Peyer's patch (tissue), 4 donors: ENCODE results near the gene SNAPIN.

Experiments
- POLR2A ChIP-seq, 2 donors: fragments of 450-650 bp; IDR thresholded peaks; one replicate each; pipeline ENCODE4 v1.5.1; 2017; ENCODE audit warnings: antibody characterized with exemption in 2 of 2, mild to moderate bottlenecking in 2 of 2, moderate library complexity in 2 of 2
- TF ChIP-seq, protein P1 (sequence below), 6 experiments: fragments of 450-650 bp in 4 of 6; fragments of 200-600 bp in 2 of 6; sonication (generic) in 1 of 6; IDR thresholded peaks; one replicate each; pipeline ENCODE4 v1.5.1; 2017 to 2019; ENCODE audit warnings: antibody characterized with exemption in 6 of 6, mild to moderate bottlenecking in 3 of 6, moderate library complexity in 1 of 6

GRCh38 chr1:153629343-153629665 is 29.2 kb upstream of the SNAPIN start:
- TF ChIP-seq, protein P1, sequence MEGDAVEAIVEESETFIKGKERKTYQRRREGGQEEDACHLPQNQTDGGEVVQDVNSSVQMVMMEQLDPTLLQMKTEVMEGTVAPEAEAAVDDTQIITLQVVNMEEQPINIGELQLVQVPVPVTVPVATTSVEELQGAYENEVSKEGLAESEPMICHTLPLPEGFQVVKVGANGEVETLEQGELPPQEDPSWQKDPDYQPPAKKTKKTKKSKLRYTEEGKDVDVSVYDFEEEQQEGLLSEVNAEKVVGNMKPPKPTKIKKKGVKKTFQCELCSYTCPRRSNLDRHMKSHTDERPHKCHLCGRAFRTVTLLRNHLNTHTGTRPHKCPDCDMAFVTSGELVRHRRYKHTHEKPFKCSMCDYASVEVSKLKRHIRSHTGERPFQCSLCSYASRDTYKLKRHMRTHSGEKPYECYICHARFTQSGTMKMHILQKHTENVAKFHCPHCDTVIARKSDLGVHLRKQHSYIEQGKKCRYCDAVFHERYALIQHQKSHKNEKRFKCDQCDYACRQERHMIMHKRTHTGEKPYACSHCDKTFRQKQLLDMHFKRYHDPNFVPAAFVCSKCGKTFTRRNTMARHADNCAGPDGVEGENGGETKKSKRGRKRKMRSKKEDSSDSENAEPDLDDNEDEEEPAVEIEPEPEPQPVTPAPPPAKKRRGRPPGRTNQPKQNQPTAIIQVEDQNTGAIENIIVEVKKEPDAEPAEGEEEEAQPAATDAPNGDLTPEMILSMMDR (IDR thresholded peaks at IDR 0.05): no peak
- TF ChIP-seq POLR2A (IDR thresholded peaks at IDR 0.05): no peak
